Spleen (tissue), 11 donors: ENCODE measurements around the gene ZNF513. TPM values are rescaled to one million over a fixed set of nuclear protein-coding genes. Genes with fewer than 3 reads are reported as not detected.

Experiments used
- DNase-seq: peaks from one replicate; pipeline ENCODE4 v3.0.0-alpha.2; 2020
- H3K27ac ChIP-seq, 8 donors: fragments of 200-600 bp; sonication (generic) in 7 of 8; 1 replicate in 4 of 8; 2 replicates in 4 of 8; pipeline versions ENCODE4 v1.5.0 to v1.8.0; 2016 to 2021; ENCODE audit warnings: inconsistent platforms in 4 of 8, mild to moderate bottlenecking in 4 of 8, moderate library complexity in 1 of 8
- H3K27me3 ChIP-seq, 7 donors: fragments of 200-600 bp; sonication (generic) in 6 of 7; replicated peaks in 1 of 7; 1 replicate in 4 of 7; 2 replicates in 3 of 7; pipeline versions ENCODE4 v1.5.0 to v1.8.0; 2016 to 2021; ENCODE audit warnings: inconsistent platforms in 3 of 7, mild to moderate bottlenecking in 1 of 7
- H3K36me3 ChIP-seq, 6 donors: fragments of 200-600 bp; sonication (generic) in 5 of 6; 1 replicate in 4 of 6; 2 replicates in 2 of 6; pipeline versions ENCODE4 v1.5.0 to v1.8.0; 2016 to 2021; ENCODE audit warnings: inconsistent platforms in 2 of 6
- H3K4me1 ChIP-seq, 6 donors: fragments of 200-600 bp; sonication (generic) in 5 of 6; 1 replicate in 3 of 6; 2 replicates in 3 of 6; pipeline versions ENCODE4 v1.5.0 to v1.8.0; 2016 to 2021; ENCODE audit warnings: inconsistent platforms in 3 of 6
- H3K4me3 ChIP-seq, 8 donors: fragments of 200-600 bp; sonication (generic) in 7 of 8; 1 replicate in 4 of 8; 2 replicates in 4 of 8; pipeline versions ENCODE4 v1.5.0 to v1.8.0; 2016 to 2021; ENCODE audit warnings: inconsistent platforms in 4 of 8, mild to moderate bottlenecking in 4 of 8, moderate library complexity in 2 of 8
- H3K9me3 ChIP-seq, 8 donors: fragments of 200-600 bp; sonication (generic) in 7 of 8; 1 replicate in 4 of 8; 2 replicates in 4 of 8; pipeline versions ENCODE4 v1.5.0 to v1.8.0; 2016 to 2021; ENCODE audit warnings: inconsistent platforms in 4 of 8
- POLR2A ChIP-seq, 3 donors: fragments of 450-650 bp; IDR thresholded peaks; one replicate each; pipeline ENCODE4 v1.5.1; 2017; ENCODE audit warnings: antibody characterized with exemption in 3 of 3, mild to moderate bottlenecking in 1 of 3
- POLR2AphosphoS5 ChIP-seq, 3 donors: sonication (generic); formaldehyde crosslinking; IDR thresholded peaks; one replicate each; pipeline ENCODE4 v1.5.1; 2017; ENCODE audit warnings: antibody characterized with exemption in 3 of 3
- WGBS, 5 donors: extraction: QIAGEN DNeasy Blood & Tissue Kit in 3 of 5; methylation state at CpG; one replicate each; pipeline versions ENCODE4 v1.1.5 to v1.1.7; 2013 to 2018; 5-methylcytosine and 5-hydroxymethylcytosine counted together
- intact Hi-C: fragments of 100-400 bp; cut with DNase I; formaldehyde crosslinking; loops from one replicate; pipeline ENCODE4 v1.15.0; 2023; ENCODE audit warnings: low total_unique reads
- polyA plus RNA-seq, 3 donors: library from polyadenylated mRNA; stranded (reverse); fragments of 200-250 nt; gene quantifications; one replicate each; pipeline ENCODE4 v1.2.1, GENCODE V29; 2013
- total RNA-seq, 7 donors: library from RNA; depleted of rRNA in 3 of 7; stranded (reverse); fragments of >200 nt in 3 of 7; fragmentation: NEBNext Ultra II Directional in 4 of 7; extraction: Animal tissue kit (Norgen Biotek cat#: 25700) in 4 of 7; gene quantifications; one replicate each; pipeline versions ENCODE4 v1.1.0 to v1.2.1, GENCODE V29; 2016 to 2021
- TF ChIP-seq, protein P1 (sequence below), 11 experiments: fragments of 200-600 bp in 7 of 11; fragments of 450-650 bp in 4 of 11; sonication (generic) in 4 of 11; IDR thresholded peaks in 8 of 11; conservative IDR thresholded peaks in 3 of 11; 1 replicate in 7 of 11; 2 replicates in 4 of 11; pipeline versions ENCODE4 v1.4.0 to v1.8.0; 2016 to 2021; ENCODE audit warnings: antibody characterized with exemption in 11 of 11, inconsistent platforms in 4 of 11, mild to moderate bottlenecking in 1 of 11
- donor health status: healthy with polysubstance abuse.
- donor health status: DM: no; HTN: no; CAD: no; lungs with moderate emphysema.
- donor health status: DM: no; HTN: no; CAD: no.
- donor health status: Bipolar disorder and iron deficiency.
- donor health status: healthy.
- donor health status: DM: no; HTN: no; CAD: no.
- donor health status: DM: yes; HTN: yes; CAD: no.

Gene ZNF513
- total and polyA plus RNA-seq, 10 donors = 13.6 to 29.0 (median 18.6) TPM

DNA sequence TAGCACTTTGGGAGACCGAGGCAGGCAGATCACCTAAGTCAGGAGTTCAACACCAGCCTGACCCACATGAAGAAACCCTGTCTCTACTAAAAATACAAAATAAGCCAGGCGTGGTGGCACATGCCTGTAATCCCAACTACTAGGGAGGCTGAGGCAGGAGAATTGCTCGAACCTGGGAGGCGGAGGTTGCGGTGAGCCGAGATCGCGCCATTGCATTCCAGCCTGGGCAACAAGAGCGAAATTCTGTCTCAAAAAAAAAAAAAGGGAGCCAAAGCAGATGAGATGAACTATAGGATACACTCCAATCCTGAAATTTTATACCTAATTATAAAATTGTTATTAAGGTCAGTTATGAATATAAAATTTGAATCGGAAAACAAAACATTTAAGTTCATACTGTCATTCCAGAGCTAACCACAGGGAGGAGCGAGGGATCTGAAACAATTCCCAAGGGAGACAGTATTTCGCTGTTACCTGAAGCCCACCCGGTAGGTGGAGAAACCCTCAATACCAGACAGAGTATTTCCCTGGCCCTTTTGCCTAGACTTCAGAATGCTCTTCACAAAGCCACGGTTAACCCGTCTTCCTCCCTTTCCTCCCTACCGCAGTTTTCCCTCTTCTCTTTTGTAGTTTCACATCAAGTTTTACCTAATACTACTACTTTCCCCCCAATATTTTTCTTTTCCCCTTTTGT, 27.4 kb upstream of the ZNF513 start:
- Histone ChIP-seq H3K9me3 (no peaks in the 10 kb centered on the region), H3K4me1 (peaks cover 15 to 67% (median 45%) of the 10 kb centered on the region in 6 donors), H3K27ac (peak overlapping the region in 3 of 8 donors; percentile 89 to 91 (median 89)), H3K27me3 (no peaks in the 10 kb centered on the region), H3K36me3 (peaks cover 0 to 39% (median 2%) of the 10 kb centered on the region in 6 donors), H3K4me3 (peak overlapping the region in 7 of 8 donors; percentile 88 to 100 (median 99))
- WGBS, 5 donors = 49 to 60% (median 57%) methylated on average over 16 of the region's 16 CpGs
- no peak for TF ChIP-seq POLR2A (IDR thresholded peaks at IDR 0.05)
- TF ChIP-seq, protein P1, sequence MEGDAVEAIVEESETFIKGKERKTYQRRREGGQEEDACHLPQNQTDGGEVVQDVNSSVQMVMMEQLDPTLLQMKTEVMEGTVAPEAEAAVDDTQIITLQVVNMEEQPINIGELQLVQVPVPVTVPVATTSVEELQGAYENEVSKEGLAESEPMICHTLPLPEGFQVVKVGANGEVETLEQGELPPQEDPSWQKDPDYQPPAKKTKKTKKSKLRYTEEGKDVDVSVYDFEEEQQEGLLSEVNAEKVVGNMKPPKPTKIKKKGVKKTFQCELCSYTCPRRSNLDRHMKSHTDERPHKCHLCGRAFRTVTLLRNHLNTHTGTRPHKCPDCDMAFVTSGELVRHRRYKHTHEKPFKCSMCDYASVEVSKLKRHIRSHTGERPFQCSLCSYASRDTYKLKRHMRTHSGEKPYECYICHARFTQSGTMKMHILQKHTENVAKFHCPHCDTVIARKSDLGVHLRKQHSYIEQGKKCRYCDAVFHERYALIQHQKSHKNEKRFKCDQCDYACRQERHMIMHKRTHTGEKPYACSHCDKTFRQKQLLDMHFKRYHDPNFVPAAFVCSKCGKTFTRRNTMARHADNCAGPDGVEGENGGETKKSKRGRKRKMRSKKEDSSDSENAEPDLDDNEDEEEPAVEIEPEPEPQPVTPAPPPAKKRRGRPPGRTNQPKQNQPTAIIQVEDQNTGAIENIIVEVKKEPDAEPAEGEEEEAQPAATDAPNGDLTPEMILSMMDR (IDR thresholded peaks at IDR 0.05 in 8 of 11, conservative IDR thresholded peaks at IDR 0.05 in 3 of 11) = peak in 6 of 11 experiments; percentile 13 to 41 (median 36)
- TF ChIP-seq POLR2AphosphoS5 (IDR thresholded peaks at IDR 0.05) = no peak
- intact Hi-C loops = no loop called here
- DNase-seq = no peak

DNA sequence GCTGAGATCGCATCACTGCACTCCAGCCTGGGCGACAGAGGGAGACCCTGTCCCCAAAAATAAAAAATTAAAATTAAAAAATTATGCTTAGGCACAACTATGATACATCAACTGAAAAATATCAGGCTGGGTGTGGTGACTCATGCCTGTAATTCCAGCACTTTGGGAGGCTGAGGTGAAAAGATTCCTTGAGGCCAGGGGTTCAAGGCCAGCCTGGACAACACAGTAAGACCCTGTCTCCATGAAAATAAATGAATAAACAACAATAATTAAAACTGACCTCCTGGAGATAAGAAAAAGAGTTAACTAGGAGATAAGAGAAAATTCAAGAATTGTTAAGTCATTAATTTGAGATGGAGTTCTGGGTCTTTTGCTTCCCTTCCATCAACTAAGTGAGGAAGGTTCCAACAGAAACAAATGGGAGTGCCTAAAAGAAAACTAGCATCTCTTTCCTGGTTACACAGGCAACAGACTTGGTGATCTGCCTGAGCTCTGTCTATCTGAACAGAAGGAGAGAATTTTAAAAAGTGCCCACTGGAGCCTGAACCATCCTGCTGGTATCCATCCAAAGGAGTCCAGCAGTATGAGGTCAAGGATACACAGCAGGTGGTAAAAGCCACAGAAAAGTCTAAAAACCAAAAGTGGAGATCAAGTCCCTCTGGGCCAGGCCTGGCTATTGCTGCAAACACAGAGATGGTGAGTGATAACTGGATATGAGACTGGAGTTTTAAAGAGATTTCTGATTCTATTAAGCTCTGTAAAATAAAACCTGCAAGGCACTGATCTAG, 20.0 kb upstream of the ZNF513 start:
- DNase-seq = no peak
- peaks cover 0 to 49% (median 8%) of the 10 kb centered on the region in 6 donors for H3K4me1 ChIP-seq
- no peaks in the 10 kb centered on the region for H3K27me3 ChIP-seq
- peaks cover 0 to 50% (median 2%) of the 10 kb centered on the region in 6 donors for H3K36me3 ChIP-seq
- intact Hi-C loops = no loop called here
- 95 to 100% (median 98%) methylated on average over 2 of the region's 2 CpGs for WGBS, 5 donors
- no peaks in the 10 kb centered on the region for H3K9me3 ChIP-seq
- H3K27ac ChIP-seq = no peak overlapping the region
- no peak for TF ChIP-seq POLR2AphosphoS5 (IDR thresholded peaks at IDR 0.05)
- TF ChIP-seq, protein P1 (IDR thresholded peaks at IDR 0.05 in 8 of 11, conservative IDR thresholded peaks at IDR 0.05 in 3 of 11) = no peak
- no peak overlapping the region for H3K4me3 ChIP-seq

DNA sequence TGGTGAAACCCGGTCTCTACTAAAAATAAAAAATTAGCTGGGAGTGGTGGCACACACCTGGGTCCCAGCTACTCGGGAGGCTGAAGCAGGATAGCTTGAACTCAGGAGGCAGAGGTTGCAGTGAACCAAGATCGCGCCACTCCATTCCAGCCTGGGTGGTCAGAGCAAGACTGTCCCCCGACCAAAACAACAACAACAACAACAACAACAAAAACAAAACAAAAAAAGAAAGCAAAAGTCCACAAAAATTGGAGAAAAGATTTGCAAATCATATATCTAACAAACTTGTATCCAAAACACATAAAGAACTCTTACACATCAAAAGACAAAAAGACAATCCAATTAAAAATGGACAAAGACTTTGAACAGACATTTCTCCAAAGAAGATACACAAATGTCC, 18.4 kb upstream of the ZNF513 start:
- TF ChIP-seq, protein P1 (IDR thresholded peaks at IDR 0.05 in 8 of 11, conservative IDR thresholded peaks at IDR 0.05 in 3 of 11) = no peak
- TF ChIP-seq POLR2AphosphoS5 (IDR thresholded peaks at IDR 0.05) (no peak), POLR2A (IDR thresholded peaks at IDR 0.05) (no peak)
- DNase-seq = no peak

DNA sequence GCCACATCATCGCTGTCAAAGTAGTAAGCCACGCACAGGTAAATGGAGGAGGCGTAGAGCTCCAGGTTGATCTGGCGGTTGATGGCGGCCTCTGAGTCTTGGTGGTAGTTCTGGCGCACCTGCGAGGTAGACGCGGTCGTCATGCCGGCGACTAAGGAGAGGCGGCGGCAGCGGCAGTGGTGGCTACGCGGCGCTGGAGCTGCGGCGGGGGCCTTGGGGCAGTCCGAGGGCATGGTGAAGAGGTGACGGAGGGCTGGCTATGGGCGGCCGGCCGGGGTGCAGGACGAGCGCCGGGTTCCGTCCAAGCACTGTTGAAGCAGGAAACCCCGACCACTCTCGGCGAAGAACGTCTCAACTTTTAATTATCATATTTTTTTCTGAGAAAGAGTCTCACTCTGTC, 12.7 kb upstream of the ZNF513 start:
- peaks cover 0 to 11% (median 0%) of the 10 kb centered on the region in 6 donors for H3K4me1 ChIP-seq
- DNase-seq = no peak
- 96 to 98% (median 98%) methylated on average over 33 of the region's 33 CpGs for WGBS, 5 donors

More for the DNA sequence above, 18.4 kb upstream of the ZNF513 start:
- Histone ChIP-seq H3K27me3 (no peaks in the 10 kb centered on the region), H3K27ac (no peak overlapping the region), H3K9me3 (no peaks in the 10 kb centered on the region), H3K36me3 (peaks cover 0 to 37% (median 0%) of the 10 kb centered on the region in 6 donors), H3K4me1 (peaks cover 0 to 36% (median 6%) of the 10 kb centered on the region in 6 donors), H3K4me3 (no peak overlapping the region)
- intact Hi-C loops = no loop called here
- WGBS, 5 donors = 87 to 95% (median 92%) methylated on average over 5 of the region's 5 CpGs

More for the DNA sequence above, 12.7 kb upstream of the ZNF513 start:
- intact Hi-C loops = no loop called here
- Histone ChIP-seq H3K9me3 (no peaks in the 10 kb centered on the region), H3K4me3 (no peak overlapping the region), H3K27me3 (no peaks in the 10 kb centered on the region), H3K36me3 (peaks cover 0 to 22% (median 5%) of the 10 kb centered on the region in 6 donors), H3K27ac (no peak overlapping the region)
- TF ChIP-seq POLR2AphosphoS5 (IDR thresholded peaks at IDR 0.05) (no peak), POLR2A (IDR thresholded peaks at IDR 0.05) (no peak)
- TF ChIP-seq, protein P1 (IDR thresholded peaks at IDR 0.05 in 8 of 11, conservative IDR thresholded peaks at IDR 0.05 in 3 of 11) = no peak
